Liver (tissue), 9 donors: ENCODE measurements around the gene KCNC4. TPM values are rescaled to one million over a fixed set of nuclear protein-coding genes. Genes with fewer than 3 reads are reported as not detected.

Experiments
- DNase-seq: peaks from one replicate; pipeline ENCODE4 v3.0.0-alpha.2; 2017; ENCODE audit warnings: low spot score
- H3K27ac ChIP-seq, 2 donors: one replicate each; pipeline ENCODE4 v1.7.0; 2013; ENCODE audit warnings: inconsistent platforms in 2 of 2, low read length in 2 of 2, control low read depth in 1 of 2, low read depth in 1 of 2, mild to moderate bottlenecking in 1 of 2
- H3K27me3 ChIP-seq, 4 donors: one replicate each; pipeline versions ENCODE4 v1.6.1 to v1.7.0; 2013; ENCODE audit warnings: low read length in 3 of 4, inconsistent platforms in 1 of 4, mild to moderate bottlenecking in 1 of 4, moderate library complexity in 1 of 4; ENCODE audit not compliant: control insufficient read depth in 4 of 4, insufficient read depth in 4 of 4
- H3K36me3 ChIP-seq, 4 donors: one replicate each; pipeline versions ENCODE4 v1.6.1 to v1.7.0; 2013; ENCODE audit warnings: low read length in 3 of 4, mild to moderate bottlenecking in 3 of 4, low read depth in 1 of 4, moderate library complexity in 1 of 4; ENCODE audit not compliant: control insufficient read depth in 4 of 4, insufficient read depth in 3 of 4
- H3K4me1 ChIP-seq, 4 donors: one replicate each; pipeline versions ENCODE4 v1.6.1 to v1.7.0; 2013; ENCODE audit warnings: low read length in 3 of 4, mild to moderate bottlenecking in 3 of 4, moderate library complexity in 1 of 4; ENCODE audit not compliant: control insufficient read depth in 4 of 4, insufficient read depth in 4 of 4
- H3K4me3 ChIP-seq, 3 donors: one replicate each; pipeline versions ENCODE4 v1.6.1 to v1.7.0; 2013; ENCODE audit warnings: low read length in 3 of 3, control low read depth in 1 of 3, low read depth in 1 of 3, mild to moderate bottlenecking in 1 of 3
- H3K9ac ChIP-seq, 2 donors: one replicate each; pipeline ENCODE4 v1.7.0; 2013; ENCODE audit warnings: low read length in 2 of 2, mild to moderate bottlenecking in 2 of 2, moderate library complexity in 2 of 2, control low read depth in 1 of 2, low read depth in 1 of 2
- H3K9me3 ChIP-seq, 4 donors: one replicate each; pipeline versions ENCODE4 v1.6.1 to v1.7.0; 2013; ENCODE audit warnings: low read length in 3 of 4; ENCODE audit not compliant: control insufficient read depth in 4 of 4
- FOXA2 ChIP-seq: IDR thresholded peaks from 2 replicates; pipeline ENCODE4 v1.6.1; 2016; ENCODE audit warnings: antibody characterized with exemption
- HNF4G ChIP-seq: IDR thresholded peaks from 2 replicates; pipeline ENCODE4 v1.6.1; 2016; ENCODE audit warnings: antibody characterized with exemption
- JUND ChIP-seq, 2 donors: IDR thresholded peaks; 2 replicates each; pipeline ENCODE4 v1.6.1; 2016; ENCODE audit warnings: antibody characterized with exemption in 2 of 2
- MAX ChIP-seq: IDR thresholded peaks from 2 replicates; pipeline ENCODE4 v1.6.1; 2016; ENCODE audit warnings: antibody characterized with exemption
- NR2F2 ChIP-seq: IDR thresholded peaks from 2 replicates; pipeline ENCODE4 v1.6.1; 2016; ENCODE audit warnings: antibody characterized with exemption
- RAD21 ChIP-seq, 2 donors: IDR thresholded peaks; 2 replicates each; pipeline ENCODE4 v1.6.1; 2016; ENCODE audit warnings: antibody characterized with exemption in 2 of 2, mild to moderate bottlenecking in 2 of 2
- TAF1 ChIP-seq: conservative IDR thresholded peaks from 2 replicates; pipeline ENCODE4 v1.6.1; 2016; ENCODE audit warnings: antibody characterized with exemption, mild to moderate bottlenecking
- ZBTB33 ChIP-seq: IDR thresholded peaks from 2 replicates; pipeline ENCODE4 v1.6.1; 2016; ENCODE audit warnings: antibody characterized with exemption
- WGBS: extraction: QIAGEN DNeasy Blood & Tissue Kit; methylation state at CpG from one replicate; pipeline ENCODE4 v1.1.7; 2013; 5-methylcytosine and 5-hydroxymethylcytosine counted together
- polyA plus RNA-seq, 2 donors: library from polyadenylated mRNA; stranded (reverse) in 1 of 2; unstranded in 1 of 2; fragments of 200-250 nt in 1 of 2; fragments of >200 nt in 1 of 2; fragmentation: Nextera tagmentation in 1 of 2; extraction: Ambion mirVana in 1 of 2; gene quantifications; one replicate each; pipeline versions ENCODE4 v1.2.1 to v1.2.3, GENCODE V29; 2013 to 2015
- total RNA-seq, 2 donors: library from RNA; depleted of rRNA; stranded (reverse); fragments of >200 nt; gene quantifications; one replicate each; pipeline ENCODE4 v1.2.3, GENCODE V29; 2014
- TF ChIP-seq, protein P1 (sequence below): fragments of 150-350 bp; IDR thresholded peaks from 2 replicates; pipeline ENCODE4 v1.5.1; 2017; ENCODE audit warnings: improper control_type of control experiment, low read depth, low read length; ENCODE audit not compliant: missing input control
- TF ChIP-seq, protein P2 (sequence below): IDR thresholded peaks from 2 replicates; pipeline ENCODE4 v1.6.1; 2016; ENCODE audit warnings: antibody characterized with exemption
- TF ChIP-seq, protein P3 (sequence below): IDR thresholded peaks from 2 replicates; pipeline ENCODE4 v1.6.1; 2016; ENCODE audit warnings: antibody characterized with exemption, mild to moderate bottlenecking
- donor health status: healthy.
- donor health status: healthy.
- donor health status: healthy.
- donor health status: healthy.
- donor health status: healthy.

Gene KCNC4
- total and polyA plus RNA-seq, 4 donors = 0.46 to 2.5 (median 1.5) TPM

DNA sequence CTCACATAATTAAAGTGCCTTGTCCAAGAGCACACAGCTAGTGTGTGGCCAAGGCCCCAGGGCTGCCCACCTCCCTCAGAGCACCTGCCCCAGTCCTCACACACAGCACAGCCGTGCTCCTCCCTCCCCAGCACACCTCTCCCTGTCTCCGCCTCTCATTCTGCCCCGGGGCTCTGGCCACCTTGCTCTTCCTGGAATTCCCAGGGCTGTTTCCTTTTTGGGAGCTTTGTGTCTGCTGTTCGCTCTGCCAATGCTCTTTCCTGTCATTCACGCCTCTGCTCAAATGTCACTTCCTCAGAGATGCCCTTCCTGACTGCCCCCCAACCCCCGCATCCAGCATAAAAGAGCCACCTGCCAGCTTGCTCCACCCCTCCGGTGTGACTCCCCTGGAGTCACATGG, 46.5 kb upstream of the KCNC4 start (continued):
- TF ChIP-seq, protein P1, sequence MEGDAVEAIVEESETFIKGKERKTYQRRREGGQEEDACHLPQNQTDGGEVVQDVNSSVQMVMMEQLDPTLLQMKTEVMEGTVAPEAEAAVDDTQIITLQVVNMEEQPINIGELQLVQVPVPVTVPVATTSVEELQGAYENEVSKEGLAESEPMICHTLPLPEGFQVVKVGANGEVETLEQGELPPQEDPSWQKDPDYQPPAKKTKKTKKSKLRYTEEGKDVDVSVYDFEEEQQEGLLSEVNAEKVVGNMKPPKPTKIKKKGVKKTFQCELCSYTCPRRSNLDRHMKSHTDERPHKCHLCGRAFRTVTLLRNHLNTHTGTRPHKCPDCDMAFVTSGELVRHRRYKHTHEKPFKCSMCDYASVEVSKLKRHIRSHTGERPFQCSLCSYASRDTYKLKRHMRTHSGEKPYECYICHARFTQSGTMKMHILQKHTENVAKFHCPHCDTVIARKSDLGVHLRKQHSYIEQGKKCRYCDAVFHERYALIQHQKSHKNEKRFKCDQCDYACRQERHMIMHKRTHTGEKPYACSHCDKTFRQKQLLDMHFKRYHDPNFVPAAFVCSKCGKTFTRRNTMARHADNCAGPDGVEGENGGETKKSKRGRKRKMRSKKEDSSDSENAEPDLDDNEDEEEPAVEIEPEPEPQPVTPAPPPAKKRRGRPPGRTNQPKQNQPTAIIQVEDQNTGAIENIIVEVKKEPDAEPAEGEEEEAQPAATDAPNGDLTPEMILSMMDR = no peak
- TF ChIP-seq ZBTB33 = no peak

- H3K4me3 ChIP-seq = no peak overlapping the region
- no peak for DNase-seq
- 51% methylated on average over 10 of the region's 10 CpGs for WGBS
- H3K4me1 ChIP-seq = no peaks in the 10 kb centered on the region
- no peaks in the 10 kb centered on the region for H3K36me3 ChIP-seq
- TF ChIP-seq, protein P1 = no peak
- TF ChIP-seq FOXA2 (no peak), NR2F2 (no peak), ZBTB33 (no peak), RAD21 (IDR thresholded peaks at IDR 0.05) (no peak), JUND (IDR thresholded peaks at IDR 0.05) (no peak), MAX (no peak), HNF4G (no peak), TAF1 (no peak)
- TF ChIP-seq, protein P2, sequence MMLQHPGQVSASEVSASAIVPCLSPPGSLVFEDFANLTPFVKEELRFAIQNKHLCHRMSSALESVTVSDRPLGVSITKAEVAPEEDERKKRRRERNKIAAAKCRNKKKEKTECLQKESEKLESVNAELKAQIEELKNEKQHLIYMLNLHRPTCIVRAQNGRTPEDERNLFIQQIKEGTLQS = no peak
- TF ChIP-seq, protein P3, sequence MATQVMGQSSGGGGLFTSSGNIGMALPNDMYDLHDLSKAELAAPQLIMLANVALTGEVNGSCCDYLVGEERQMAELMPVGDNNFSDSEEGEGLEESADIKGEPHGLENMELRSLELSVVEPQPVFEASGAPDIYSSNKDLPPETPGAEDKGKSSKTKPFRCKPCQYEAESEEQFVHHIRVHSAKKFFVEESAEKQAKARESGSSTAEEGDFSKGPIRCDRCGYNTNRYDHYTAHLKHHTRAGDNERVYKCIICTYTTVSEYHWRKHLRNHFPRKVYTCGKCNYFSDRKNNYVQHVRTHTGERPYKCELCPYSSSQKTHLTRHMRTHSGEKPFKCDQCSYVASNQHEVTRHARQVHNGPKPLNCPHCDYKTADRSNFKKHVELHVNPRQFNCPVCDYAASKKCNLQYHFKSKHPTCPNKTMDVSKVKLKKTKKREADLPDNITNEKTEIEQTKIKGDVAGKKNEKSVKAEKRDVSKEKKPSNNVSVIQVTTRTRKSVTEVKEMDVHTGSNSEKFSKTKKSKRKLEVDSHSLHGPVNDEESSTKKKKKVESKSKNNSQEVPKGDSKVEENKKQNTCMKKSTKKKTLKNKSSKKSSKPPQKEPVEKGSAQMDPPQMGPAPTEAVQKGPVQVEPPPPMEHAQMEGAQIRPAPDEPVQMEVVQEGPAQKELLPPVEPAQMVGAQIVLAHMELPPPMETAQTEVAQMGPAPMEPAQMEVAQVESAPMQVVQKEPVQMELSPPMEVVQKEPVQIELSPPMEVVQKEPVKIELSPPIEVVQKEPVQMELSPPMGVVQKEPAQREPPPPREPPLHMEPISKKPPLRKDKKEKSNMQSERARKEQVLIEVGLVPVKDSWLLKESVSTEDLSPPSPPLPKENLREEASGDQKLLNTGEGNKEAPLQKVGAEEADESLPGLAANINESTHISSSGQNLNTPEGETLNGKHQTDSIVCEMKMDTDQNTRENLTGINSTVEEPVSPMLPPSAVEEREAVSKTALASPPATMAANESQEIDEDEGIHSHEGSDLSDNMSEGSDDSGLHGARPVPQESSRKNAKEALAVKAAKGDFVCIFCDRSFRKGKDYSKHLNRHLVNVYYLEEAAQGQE = no peak
- H3K27me3 ChIP-seq = no peaks in the 10 kb centered on the region
- no peaks in the 10 kb centered on the region for H3K9me3 ChIP-seq
- no peak overlapping the region for H3K9ac ChIP-seq
- H3K27ac ChIP-seq = no peak overlapping the region
Observed at GRCh38 chr1:110164725-110165350, 45.3 kb upstream of the KCNC4 start.
